Measurements from ENCODE around the gene PROX2.

Gene PROX2

GRCh38 chr14:74836251-74836960, 39.5 kb downstream of the PROX2 start:
- ChIA-PET POLR2A (ENCODE audit: low non-redundant PET) (no interaction called here), CTCF (interaction anchor here (1.1 kb wide), 1 partner anchor 24 kb away, joined by 3 read pairs; no protein-coding TSS in a partner anchor)
- DNase-seq (ENCODE audit: low spot score) = no peak
- no peak overlapping the region for H3K27ac ChIP-seq
- TF ChIP-seq CTCF (conservative IDR thresholded peaks at IDR 0.05; ENCODE audit: low read depth) = no peak

- H3K27ac ChIP-seq = no peak overlapping the region
- ChIA-PET POLR2A (ENCODE audit: low non-redundant PET) (no interaction called here), CTCF (interaction anchor here (1.1 kb wide), 1 partner anchor 25 kb away, joined by 3 read pairs; no protein-coding TSS in a partner anchor)
- TF ChIP-seq CTCF (conservative IDR thresholded peaks at IDR 0.05; ENCODE audit: low read depth) = no peak
- no peak for DNase-seq (ENCODE audit: low spot score)
These were observed 40.2 kb downstream of the PROX2 start for GRCh38 chr14:74835645-74836250.

GRCh38 chr14:74834692-74835392, 41.1 kb downstream of the PROX2 start:
- ChIA-PET POLR2A (ENCODE audit: low non-redundant PET) (no interaction called here), CTCF (interaction anchor here (0.6 kb wide), 1 partner anchor 44 kb away, joined by 8 read pairs; no protein-coding TSS in a partner anchor)
- no peak for DNase-seq (ENCODE audit: low spot score)
- no peak overlapping the region for H3K27ac ChIP-seq
- TF ChIP-seq CTCF (conservative IDR thresholded peaks at IDR 0.05; ENCODE audit: low read depth) = no peak

- H3K27ac ChIP-seq = no peak overlapping the region
- POLR2A ChIA-PET (ENCODE audit: low non-redundant PET) = no interaction called here
- CTCF ChIA-PET = no interaction called here
- no peak for DNase-seq (ENCODE audit: low spot score)
- no peak for TF ChIP-seq CTCF (conservative IDR thresholded peaks at IDR 0.05; ENCODE audit: low read depth)
These were observed 43.1 kb downstream of the PROX2 start for GRCh38 chr14:74832849-74833248.

- no peak overlapping the region for H3K27ac ChIP-seq
- ChIA-PET CTCF (no interaction called here), POLR2A (ENCODE audit: low non-redundant PET) (no interaction called here)
- TF ChIP-seq CTCF (conservative IDR thresholded peaks at IDR 0.05; ENCODE audit: low read depth) = no peak
- DNase-seq (ENCODE audit: low spot score) = no peak
These were observed 46.7 kb downstream of the PROX2 start for GRCh38 chr14:74829251-74829650.

GRCh38 chr14:74826574-74826973, 49.4 kb downstream of the PROX2 start:
- POLR2A ChIA-PET (ENCODE audit: low non-redundant PET) = no interaction called here
- TF ChIP-seq CTCF (conservative IDR thresholded peaks at IDR 0.05; ENCODE audit: low read depth) = no peak
- CTCF ChIA-PET = no interaction called here
- no peak overlapping the region for H3K27ac ChIP-seq
- DNase-seq (ENCODE audit: low spot score) = no peak
